Endothelial cell of umbilical vein (primary cell): ENCODE results near the gene WRAP73. TPM values are rescaled to one million over a fixed set of nuclear protein-coding genes. Genes with fewer than 3 reads are reported as not detected.

Source experiments
- BruUV-seq: library from RNA; stranded (reverse); fragments of 400-500 nt; replicated peaks from 2 replicates; lab custom pipeline; 2021; lab: Mats Ljungman, UMichigan
- CTCF ChIA-PET: fragments of 300-600, 350-600 bp; sonication (Branson Sonifier 250); formaldehyde crosslinking; loops from one replicate; lab custom pipeline; 2021; ENCODE audit warnings: antibody characterized with exemption, inconsistent platforms; lab: Charles Lee
- POLR2A ChIA-PET: fragments of 300-600, 350-600 bp; sonication (Branson Sonifier 250); formaldehyde crosslinking; loops from one replicate; lab custom pipeline; 2021; ENCODE audit warnings: antibody characterized with exemption, inconsistent platforms; lab: Charles Lee
- DNase-seq: peaks from one replicate; pipeline ENCODE4 v3.0.0-alpha.2; 2011; ENCODE audit warnings: low read depth, low spot score
- FAIRE-seq: peaks from 2 replicates; lab custom pipeline; 2011; peaks lifted over from hg19 to GRCh38; lab: Jason Lieb, UNC
- H2AFZ ChIP-seq: 2 replicates; pipeline ENCODE4 v1.6.0; 2012; ENCODE audit warnings: low read depth, low read length, control low read depth, inconsistent platforms
- H3K27ac ChIP-seq: 2 replicates; pipeline ENCODE4 v1.5.1; 2011; ENCODE audit warnings: low read depth, mild to moderate bottlenecking, control low read depth, low read length, moderate library complexity; ENCODE audit not compliant: insufficient read depth
- H3K27me3 ChIP-seq, 2 experiments: 2 replicates each; pipeline versions ENCODE4 v1.6.0 to v1.6.1; 2011; ENCODE audit warnings: low read length in 2 of 2, mixed read lengths in 1 of 2; ENCODE audit not compliant: control insufficient read depth in 2 of 2, insufficient read depth in 2 of 2
- H3K36me3 ChIP-seq, 2 experiments: 2 replicates in 1 of 2; 3 replicates in 1 of 2; pipeline ENCODE4 v1.5.1; 2011; ENCODE audit warnings: low read length in 2 of 2, mild to moderate bottlenecking in 1 of 2, moderate library complexity in 1 of 2; ENCODE audit not compliant: control insufficient read depth in 2 of 2, insufficient read depth in 2 of 2; ENCODE audit errors: extremely low read depth in 1 of 2
- H3K4me1 ChIP-seq: 3 replicates; pipeline ENCODE4 v1.5.1; 2011; ENCODE audit warnings: mild to moderate bottlenecking, low read length; ENCODE audit not compliant: control insufficient read depth, insufficient read depth; ENCODE audit errors: extremely low read depth
- H3K4me2 ChIP-seq: 2 replicates; pipeline ENCODE4 v1.6.1; 2011; ENCODE audit warnings: low read length, control low read depth, mixed read lengths; ENCODE audit not compliant: insufficient read depth
- H3K4me3 ChIP-seq, 3 experiments: fragments of 200-600 bp in 1 of 3; sonication (generic), shearing (Covaris generic) in 1 of 3; replicated peaks in 1 of 3; 2 replicates each; pipeline ENCODE4 v1.5.1; 2011 to 2016; ENCODE audit warnings: control low read depth in 3 of 3, low read length in 3 of 3, mild to moderate bottlenecking in 2 of 3, inconsistent platforms in 1 of 3, low read depth in 1 of 3, moderate library complexity in 1 of 3; ENCODE audit not compliant: insufficient read depth in 1 of 3
- H3K79me2 ChIP-seq: 2 replicates; pipeline ENCODE4 v1.6.0; 2012; ENCODE audit warnings: low read length, inconsistent platforms; ENCODE audit not compliant: control insufficient read depth, insufficient read depth
- H3K9ac ChIP-seq: replicated peaks from 2 replicates; pipeline ENCODE3; 2011; ENCODE audit warnings: low read length, control low read depth; ENCODE audit not compliant: insufficient read depth; ENCODE audit errors: extremely low read depth
- H3K9me1 ChIP-seq: replicated peaks from 3 replicates; pipeline ENCODE4 v1.6.0; 2011; ENCODE audit warnings: mild to moderate bottlenecking, low read length; ENCODE audit not compliant: control insufficient read depth, insufficient read depth; ENCODE audit errors: extremely low read depth
- H3K9me3 ChIP-seq: replicated peaks from 2 replicates; pipeline ENCODE4 v1.5.1; 2012; ENCODE audit warnings: low read length, inconsistent platforms; ENCODE audit not compliant: control insufficient read depth, insufficient read depth
- H4K20me1 ChIP-seq: replicated peaks from 2 replicates; pipeline ENCODE3; 2011; ENCODE audit warnings: mild to moderate bottlenecking, low read length; ENCODE audit not compliant: control insufficient read depth, insufficient read depth; ENCODE audit errors: extremely low read depth
- EZH2 ChIP-seq: IDR thresholded peaks from 2 replicates; pipeline ENCODE4 v1.6.1; 2012; ENCODE audit warnings: borderline replicate concordance, low read depth, mild to moderate bottlenecking, moderate library complexity, low read length, inconsistent platforms; ENCODE audit not compliant: severe bottlenecking
- FOS ChIP-seq: IDR thresholded peaks from 2 replicates; pipeline ENCODE4 v1.6.1; 2011; ENCODE audit warnings: mild to moderate bottlenecking, low read length, moderate library complexity, borderline replicate concordance; ENCODE audit not compliant: insufficient read depth
- GATA2 ChIP-seq: IDR thresholded peaks from 2 replicates; pipeline ENCODE4 v1.7.0; 2011; ENCODE audit warnings: low read depth, mild to moderate bottlenecking, moderate library complexity, mixed read lengths, low read length; ENCODE audit not compliant: insufficient read length, insufficient read depth
- JUN ChIP-seq: IDR thresholded peaks from 2 replicates; pipeline ENCODE4 v1.6.1; 2011; ENCODE audit warnings: borderline replicate concordance, low read depth; ENCODE audit not compliant: insufficient read length, insufficient read depth
- MYC ChIP-seq: IDR thresholded peaks from one replicate; pipeline ENCODE4 v1.6.1; 2011; ENCODE audit warnings: mild to moderate bottlenecking, low read depth, low read length
- POLR2A ChIP-seq: IDR thresholded peaks from 2 replicates; pipeline ENCODE4 v1.6.1; 2012; ENCODE audit warnings: low read depth, mild to moderate bottlenecking, control low read depth, low read length
- POLR2AphosphoS5 ChIP-seq: IDR thresholded peaks from 2 replicates; pipeline ENCODE4 v1.6.1; 2012; ENCODE audit warnings: low read depth, mild to moderate bottlenecking, control low read depth, low read length, moderate library complexity; ENCODE audit not compliant: insufficient read depth
- dilution Hi-C: fragments of 300-500 bp; cut with MboI; formaldehyde crosslinking; loops from one replicate; pipeline ENCODE4 v1.15.0; 2019; ENCODE audit warnings: low sequenced_read_pairs; ENCODE audit not compliant: extremely low pct_ligation_motif_present
- intact Hi-C: fragments of 100-400 bp; cut with micrococcal nuclease; formaldehyde crosslinking; loops from one replicate; pipeline ENCODE4 v1.10.0; 2022
- polyA plus RNA-seq, 4 experiments: library from polyadenylated mRNA; depleted of rRNA in 3 of 4; stranded (reverse) in 3 of 4; unstranded in 1 of 4; fragments of >200 nt; gene quantifications; 2 replicates each; pipeline versions ENCODE4 v1.2.1 to v1.2.3, GENCODE V29; 2011 to 2012; ENCODE audit warnings: missing spikeins in 1 of 4
- total RNA-seq: library from RNA; stranded (reverse); gene quantifications from 2 replicates; pipeline ENCODE4 v1.2.3, GENCODE V29; 2021
- TF ChIP-seq, protein P1 (sequence below): IDR thresholded peaks from 2 replicates; pipeline ENCODE4 v1.6.1; 2011; ENCODE audit not compliant: insufficient read depth, insufficient read length
- TF ChIP-seq, protein P2 (sequence below), 2 donors: IDR thresholded peaks; 1 replicate in 1 of 2; 2 replicates in 1 of 2; pipeline ENCODE4 v1.5.1; 2011; ENCODE audit warnings: low read length in 2 of 2, mild to moderate bottlenecking in 2 of 2, moderate library complexity in 2 of 2, control low read depth in 1 of 2, inconsistent platforms in 1 of 2, low read depth in 1 of 2; ENCODE audit not compliant: insufficient read depth in 1 of 2; ENCODE audit errors: extremely low read depth in 1 of 2

WRAP73 gene
- total and polyA plus RNA-seq, 2 donors (not counting 3 experiments of a cell fraction or from before 2014, with no cell fraction given): 23.0 to 50.7 TPM

DNA sequence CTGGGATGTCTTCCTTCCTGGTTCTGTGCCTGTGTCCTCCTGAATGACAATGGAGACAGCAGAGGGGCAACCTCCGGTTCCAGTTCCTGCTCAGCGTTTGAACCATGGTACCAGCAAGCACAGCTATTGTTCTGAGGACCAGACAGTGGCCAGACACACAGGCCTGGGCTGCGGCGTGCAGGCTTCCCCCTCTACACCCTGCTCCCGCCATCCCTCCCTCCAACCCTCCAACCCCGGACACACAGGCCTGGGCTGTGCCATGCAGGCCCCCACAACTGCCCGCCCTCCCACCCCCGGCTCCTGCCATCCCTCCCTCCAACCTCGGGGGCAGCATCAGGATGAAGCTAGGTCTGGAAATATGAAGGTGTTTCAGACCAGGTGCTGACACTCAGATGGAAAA lies 33.0 kb downstream of the WRAP73 start:
- dilution Hi-C loops: no loop called here
- no peak for TF ChIP-seq FOS
- TF ChIP-seq JUN: no peak
- no peak for TF ChIP-seq GATA2
- TF ChIP-seq POLR2A: no peak
- TF ChIP-seq MYC: no peak
- TF ChIP-seq EZH2: no peak
- TF ChIP-seq, protein P1, sequence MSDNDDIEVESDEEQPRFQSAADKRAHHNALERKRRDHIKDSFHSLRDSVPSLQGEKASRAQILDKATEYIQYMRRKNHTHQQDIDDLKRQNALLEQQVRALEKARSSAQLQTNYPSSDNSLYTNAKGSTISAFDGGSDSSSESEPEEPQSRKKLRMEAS: no peak
- TF ChIP-seq POLR2AphosphoS5: no peak
- TF ChIP-seq, protein P2, sequence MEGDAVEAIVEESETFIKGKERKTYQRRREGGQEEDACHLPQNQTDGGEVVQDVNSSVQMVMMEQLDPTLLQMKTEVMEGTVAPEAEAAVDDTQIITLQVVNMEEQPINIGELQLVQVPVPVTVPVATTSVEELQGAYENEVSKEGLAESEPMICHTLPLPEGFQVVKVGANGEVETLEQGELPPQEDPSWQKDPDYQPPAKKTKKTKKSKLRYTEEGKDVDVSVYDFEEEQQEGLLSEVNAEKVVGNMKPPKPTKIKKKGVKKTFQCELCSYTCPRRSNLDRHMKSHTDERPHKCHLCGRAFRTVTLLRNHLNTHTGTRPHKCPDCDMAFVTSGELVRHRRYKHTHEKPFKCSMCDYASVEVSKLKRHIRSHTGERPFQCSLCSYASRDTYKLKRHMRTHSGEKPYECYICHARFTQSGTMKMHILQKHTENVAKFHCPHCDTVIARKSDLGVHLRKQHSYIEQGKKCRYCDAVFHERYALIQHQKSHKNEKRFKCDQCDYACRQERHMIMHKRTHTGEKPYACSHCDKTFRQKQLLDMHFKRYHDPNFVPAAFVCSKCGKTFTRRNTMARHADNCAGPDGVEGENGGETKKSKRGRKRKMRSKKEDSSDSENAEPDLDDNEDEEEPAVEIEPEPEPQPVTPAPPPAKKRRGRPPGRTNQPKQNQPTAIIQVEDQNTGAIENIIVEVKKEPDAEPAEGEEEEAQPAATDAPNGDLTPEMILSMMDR (IDR thresholded peaks at IDR 0.05; ENCODE audit: extremely low read depth in 1 of 2, insufficient read depth in 1 of 2, low read depth in 1 of 2, low read length in 2 of 2): no peak
- POLR2A ChIA-PET: no interaction called here
- intact Hi-C loops: no loop called here
- no peak overlapping the region for H3K27ac ChIP-seq
- no peak overlapping the region for H3K4me3 ChIP-seq
- no TSS peak for BruUV-seq
- no peak overlapping the region for H3K4me2 ChIP-seq
- no peaks in the 10 kb centered on the region for H3K9me1 ChIP-seq
- FAIRE-seq (no peak), DNase-seq (no peak)
- no peak overlapping the region for H2AFZ ChIP-seq
- H3K79me2 ChIP-seq: no peaks in the 10 kb centered on the region
- no peaks in the 10 kb centered on the region for H3K36me3 ChIP-seq
- no peaks in the 10 kb centered on the region for H3K27me3 ChIP-seq
- H3K4me1 ChIP-seq: peaks cover 38% of the 10 kb centered on the region
- no peak overlapping the region for H3K9ac ChIP-seq
- H3K9me3 ChIP-seq: no peaks in the 10 kb centered on the region
- CTCF ChIA-PET: interaction anchor here (1.1 to 2.8 kb wide), 5 partner anchors 28 to 164 kb away, joined by 3 to 11 read pairs (median 6); no protein-coding TSS in a partner anchor
- no peaks in the 10 kb centered on the region for H4K20me1 ChIP-seq
